Activated CD4-positive, CD25-positive, alpha-beta regulatory T cell (primary cell): ENCODE measurements around the gene SHKBP1.
"Not testable (repeated sequence)": the region's sequence is repeated elsewhere in the genome, so short reads cannot be mapped to it uniquely, and the experiment has no call there.

Experiments used
- DNase-seq, 4 experiments: peaks; one replicate each; lab custom pipeline; 2025; lab: John Stamatoyannopoulos, UW

SHKBP1 gene

GRCh38 chr19:40585982-40586422, 9.3 kb downstream of the SHKBP1 start:
- no peak for DNase-seq

- DNase-seq = no peak
Measured at GRCh38 chr19:40586611-40587010, 9.9 kb downstream of the SHKBP1 start.

DNA sequence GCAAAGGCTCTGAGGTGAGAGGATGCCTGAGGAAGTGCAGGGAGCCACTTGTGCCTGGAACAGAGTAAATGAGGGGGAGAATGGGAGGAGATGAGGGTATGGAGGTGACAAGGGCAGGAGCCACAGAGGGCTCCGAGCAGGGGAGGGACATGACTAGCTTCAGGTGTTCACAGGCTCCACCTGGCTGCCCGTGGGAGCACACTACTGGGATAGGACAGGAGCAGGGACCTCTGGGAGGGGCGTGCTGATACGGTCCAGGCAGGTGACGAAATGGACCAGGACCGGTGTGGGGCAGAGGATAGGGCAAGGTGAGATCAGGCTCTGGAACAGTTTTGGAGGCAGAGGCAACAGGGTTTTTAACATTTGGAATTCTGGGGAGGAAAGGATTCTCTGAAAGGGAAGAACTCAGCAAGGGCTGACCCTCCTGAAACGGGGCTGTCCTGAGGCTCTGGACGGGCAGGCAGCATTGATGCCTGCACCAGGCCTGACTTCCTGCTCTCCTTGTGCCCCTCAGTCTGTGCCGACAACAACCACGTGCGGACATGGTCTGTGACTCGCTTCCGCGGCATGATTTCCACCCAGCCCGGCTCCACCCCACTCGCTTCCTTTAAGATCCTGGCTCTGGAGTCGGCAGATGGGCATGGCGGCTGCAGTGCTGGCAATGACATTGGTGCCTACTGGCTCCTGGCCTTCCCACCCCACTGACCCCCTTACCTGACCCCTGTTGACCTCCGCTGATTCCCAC, 11.6 kb downstream of the SHKBP1 start:
- DNase-seq = no peak

GRCh38 chr19:40588926-40589569, 12.4 kb downstream of the SHKBP1 start:
- no peak for DNase-seq

DNA sequence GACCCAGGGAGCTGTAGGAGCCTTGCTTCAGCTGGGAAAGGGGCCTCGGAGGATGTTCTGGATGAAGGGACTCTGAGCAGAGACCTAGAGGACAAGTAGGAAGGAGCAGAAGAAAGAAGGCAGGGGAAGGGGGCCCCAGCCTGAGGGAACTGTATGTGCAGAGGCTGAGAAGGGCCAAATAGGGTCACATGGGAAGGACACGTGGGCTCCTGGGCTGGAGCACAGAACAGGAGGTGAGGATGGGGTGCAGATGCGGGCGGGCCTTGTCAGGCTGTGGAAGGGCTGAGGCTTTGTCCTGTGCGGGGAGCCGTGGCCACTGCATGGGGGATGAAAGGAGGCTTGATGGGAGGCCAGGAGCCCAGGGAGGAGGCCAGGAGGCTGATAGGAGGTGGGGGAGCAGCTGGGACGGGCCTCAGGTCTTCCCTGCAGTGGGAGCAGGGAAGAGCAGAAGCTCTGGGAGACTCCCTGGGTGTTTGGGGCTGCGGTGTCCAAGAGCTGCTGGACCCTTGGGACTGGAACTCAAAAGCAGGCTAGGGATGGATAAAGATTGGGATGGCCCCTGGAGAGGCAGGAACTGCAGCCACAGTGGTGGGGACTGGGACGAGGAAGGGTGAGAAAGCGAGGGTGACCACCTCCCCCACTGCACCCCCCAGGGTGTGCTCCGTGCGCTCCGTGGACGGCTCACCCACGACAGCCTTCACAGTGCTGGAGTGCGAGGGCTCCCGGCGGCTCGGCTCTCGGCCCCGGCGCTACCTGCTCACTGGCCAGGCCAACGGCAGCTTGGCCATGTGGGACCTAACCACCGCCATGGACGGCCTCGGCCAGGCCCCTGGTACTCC, 13.1 kb downstream of the SHKBP1 start:
- DNase-seq = no peak

DNA sequence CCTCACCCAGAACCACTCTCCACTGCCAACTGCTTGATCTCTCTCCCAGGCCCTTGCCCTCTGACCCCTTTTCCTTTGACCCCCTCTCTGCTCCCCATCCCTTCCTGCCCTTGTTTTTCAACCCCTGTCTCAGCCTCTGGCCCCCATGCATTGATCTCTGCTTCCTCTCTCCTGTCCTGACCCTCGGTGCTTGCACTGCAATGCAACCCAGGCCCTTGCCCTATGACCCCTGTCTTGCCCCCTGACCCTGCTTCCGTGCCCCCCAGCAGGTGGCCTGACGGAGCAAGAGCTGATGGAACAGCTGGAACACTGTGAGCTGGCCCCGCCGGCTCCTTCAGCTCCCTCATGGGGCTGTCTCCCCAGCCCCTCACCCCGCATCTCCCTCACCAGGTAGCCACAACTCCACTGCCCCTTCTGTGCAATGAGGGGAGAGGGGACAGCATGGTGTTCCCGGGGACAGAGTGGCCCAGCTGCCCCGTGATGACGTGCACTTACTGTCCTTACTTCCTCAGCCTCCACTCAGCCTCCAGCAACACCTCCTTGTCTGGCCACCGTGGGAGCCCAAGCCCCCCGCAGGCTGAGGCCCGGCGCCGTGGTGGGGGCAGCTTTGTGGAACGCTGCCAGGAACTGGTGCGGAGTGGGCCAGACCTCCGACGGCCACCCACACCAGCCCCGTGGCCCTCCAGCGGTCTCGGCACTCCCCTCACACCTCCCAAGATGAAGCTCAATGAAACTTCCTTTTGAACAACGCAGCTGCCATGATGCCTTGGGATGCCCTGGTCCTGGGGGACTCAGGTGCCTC, 14.0 kb downstream of the SHKBP1 start:
- DNase-seq = no peak

- not testable (repeated sequence) for DNase-seq
Measured at GRCh38 chr19:40591724-40592123, 15.1 kb downstream of the SHKBP1 start.

- no peak for DNase-seq
Measured at GRCh38 chr19:40592170-40592569, 15.5 kb downstream of the SHKBP1 start.

DNA sequence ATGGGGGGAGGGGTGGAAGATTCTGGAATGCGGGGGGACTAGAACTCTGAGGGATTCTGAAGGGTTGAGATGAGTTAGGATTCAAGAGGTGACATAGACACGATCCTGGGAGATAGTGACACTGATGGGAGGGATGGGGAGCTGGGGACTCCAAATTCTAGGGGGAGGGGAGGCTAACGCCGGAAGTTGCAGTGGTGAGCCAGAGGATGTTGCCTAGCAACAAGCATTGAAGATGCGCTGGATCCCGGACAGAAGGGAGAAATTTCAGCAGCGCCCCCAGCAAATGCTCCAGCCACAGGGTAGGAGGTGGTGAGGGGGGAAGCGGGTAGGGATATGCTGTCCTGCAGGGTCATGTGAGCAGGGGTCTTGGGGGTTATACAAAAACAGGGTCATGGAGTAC, 17.6 kb downstream of the SHKBP1 start:
- DNase-seq = no peak

GRCh38 chr19:40594657-40595091, 18.0 kb downstream of the SHKBP1 start:
- DNase-seq = no peak

DNA sequence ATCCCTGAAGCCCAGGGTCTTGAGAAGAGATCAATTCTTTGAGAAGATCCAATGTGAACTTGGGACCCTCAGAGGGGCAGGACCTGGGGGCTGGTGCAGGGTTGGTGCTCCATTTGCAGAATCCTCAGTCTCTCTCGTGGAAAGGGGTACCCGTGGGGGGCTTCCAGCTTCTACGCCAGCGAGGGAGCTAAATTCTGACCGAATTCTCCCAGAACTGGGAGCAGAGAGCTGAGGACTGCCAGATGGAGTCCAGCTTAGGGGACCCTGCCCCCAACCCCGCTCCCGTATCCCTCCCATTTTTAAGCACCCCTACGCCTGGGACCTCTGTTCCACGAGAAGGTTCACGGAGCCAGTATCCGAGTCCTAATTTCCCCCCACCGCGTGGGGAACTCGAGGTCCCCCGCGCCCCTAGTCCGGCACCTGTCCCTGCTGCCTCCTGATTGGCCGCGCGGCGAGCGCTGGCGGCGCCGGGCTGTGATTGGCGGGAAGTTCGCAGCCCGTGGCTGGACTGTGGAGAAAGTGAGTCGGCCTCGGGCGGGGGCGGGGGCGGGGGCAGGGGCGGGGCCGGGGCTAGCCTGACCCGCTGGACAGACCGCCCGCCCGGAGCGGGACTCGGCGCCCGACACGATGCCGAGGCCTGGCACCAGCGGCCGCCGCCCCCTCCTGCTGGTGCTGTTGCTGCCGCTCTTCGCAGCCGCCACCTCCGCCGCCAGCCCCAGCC, 20.1 kb downstream of the SHKBP1 start:
- no peak for DNase-seq

- DNase-seq = no peak
Measured at GRCh38 chr19:40597329-40597838, 20.7 kb downstream of the SHKBP1 start.

GRCh38 chr19:40598121-40598917, 21.6 kb downstream of the SHKBP1 start:
- peak; percentile 56 to 79 (median 70) for DNase-seq

GRCh38 chr19:40598918-40599307, 22.2 kb downstream of the SHKBP1 start:
- no peak for DNase-seq

DNA sequence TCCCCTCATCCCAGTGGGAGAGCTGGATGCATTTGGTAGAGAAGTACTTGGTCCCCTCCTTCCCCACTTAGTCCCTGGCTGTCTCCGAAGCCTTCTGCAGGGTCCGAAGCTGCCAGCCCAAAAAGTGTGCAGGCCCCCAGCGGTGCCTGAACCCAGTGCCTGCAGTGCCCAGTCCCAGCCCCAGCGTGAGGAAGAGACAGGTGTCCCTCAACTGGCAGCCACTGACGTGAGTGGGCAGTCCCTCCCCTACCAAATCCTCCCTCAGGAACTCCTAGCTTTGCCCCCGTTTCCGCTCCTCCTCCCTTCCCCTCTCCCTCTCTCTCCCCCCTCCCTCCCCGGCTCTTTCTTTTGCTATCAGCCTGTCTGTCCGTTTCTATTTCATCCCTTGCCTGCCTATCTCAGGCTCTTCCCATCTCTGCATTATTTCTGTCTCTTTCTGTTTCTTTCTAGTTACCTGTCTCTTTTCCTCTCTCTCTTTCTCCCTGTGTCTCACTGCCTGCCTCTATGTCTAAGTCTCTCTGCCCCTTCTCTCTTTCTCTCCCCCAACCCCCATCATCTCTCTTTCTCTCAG, 22.7 kb downstream of the SHKBP1 start:
- DNase-seq = no peak

DNA sequence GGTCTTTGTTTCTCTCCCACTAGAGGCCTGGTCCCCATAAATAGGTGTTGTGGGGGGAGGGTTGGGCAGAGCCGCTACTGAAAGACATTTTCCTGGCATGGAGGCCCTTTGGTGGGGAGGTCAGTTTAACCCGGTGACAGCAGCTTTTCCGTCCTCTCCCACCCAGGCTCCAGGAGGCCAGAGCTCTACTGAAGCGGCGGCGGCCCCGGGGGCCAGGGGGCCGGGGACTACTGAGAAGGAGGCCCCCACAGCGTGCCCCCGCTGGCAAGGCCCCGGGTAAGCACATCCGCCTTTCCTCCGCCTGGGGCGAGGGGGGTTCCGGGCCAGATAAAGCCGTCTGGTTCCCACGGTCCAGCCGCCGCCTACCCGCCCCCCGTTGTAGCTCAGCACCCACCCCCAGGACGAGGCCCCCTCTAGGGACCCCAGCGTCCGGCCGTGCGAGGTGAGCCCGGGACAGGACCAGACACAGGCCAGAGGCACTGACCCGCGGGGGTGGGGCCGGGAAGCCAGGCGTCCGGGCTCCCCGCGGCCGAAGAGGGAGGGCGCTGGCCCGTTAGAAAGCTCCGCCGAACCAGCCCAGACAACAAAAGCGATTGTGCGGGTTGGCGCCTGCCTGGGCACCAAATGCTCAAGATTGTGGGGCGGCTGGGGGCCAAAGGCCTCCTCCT, 23.4 kb downstream of the SHKBP1 start:
- no peak for DNase-seq

- DNase-seq = no peak
Measured at GRCh38 chr19:40600570-40601133, 24.0 kb downstream of the SHKBP1 start.

DNA sequence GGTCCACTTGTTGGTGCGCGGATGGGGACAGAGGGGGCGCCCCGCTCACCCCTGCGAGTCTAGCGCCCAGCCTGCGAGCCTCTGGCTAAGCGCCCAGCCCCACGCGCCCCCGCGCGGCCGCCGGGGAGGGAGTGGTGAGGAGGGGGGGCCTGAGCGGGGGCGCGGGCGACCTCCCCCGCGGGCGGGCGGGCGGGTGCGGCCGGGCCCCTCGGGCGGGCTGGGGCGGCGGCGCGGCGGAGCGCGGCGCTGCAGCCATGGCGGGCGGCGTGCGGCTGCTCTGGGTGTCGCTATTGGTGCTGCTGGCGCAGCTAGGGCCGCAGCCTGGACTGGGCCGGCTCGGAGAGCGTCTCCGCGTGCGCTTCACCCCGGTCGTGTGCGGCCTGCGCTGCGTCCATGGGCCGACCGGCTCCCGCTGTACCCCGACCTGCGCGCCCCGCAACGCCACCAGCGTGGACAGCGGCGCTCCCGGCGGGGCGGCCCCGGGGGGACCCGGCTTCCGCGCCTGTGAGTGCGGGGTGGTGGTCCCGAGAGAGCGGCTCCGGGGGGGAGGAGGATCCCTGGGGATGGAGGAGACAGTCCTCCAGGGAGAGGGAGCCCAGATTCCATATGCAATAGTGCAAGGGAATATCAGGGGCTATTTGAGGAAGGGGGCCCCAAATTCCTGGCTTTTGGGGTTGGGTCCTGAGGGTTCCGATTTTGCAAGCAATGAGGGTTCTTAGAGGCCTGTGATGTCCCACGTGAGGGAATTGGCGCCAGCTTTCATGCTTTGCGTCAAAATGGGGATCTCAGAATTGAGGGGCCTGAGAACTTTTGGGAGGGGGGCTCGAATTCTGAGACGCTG, 24.7 kb downstream of the SHKBP1 start, which contains the start of gene LTBP4:
Gene LTBP4, plus strand, starts transcription at position 236 of the 841 bp plus-strand sequence. Its CDS starts 19 bp downstream, at position 255.
- no peak for DNase-seq
